Hippocampal formation (tissue), 2 donors: ENCODE measurements around the gene VIL1.

Source experiments
- DNase-seq, 2 donors: peaks; one replicate each; lab custom pipeline; 2025; lab: John Stamatoyannopoulos, UW

The VIL1 gene

GRCh38 chr2:218418717-218419458 is at the start of gene VIL1:
Gene VIL1, plus strand, starts transcription at chr2:218419123. Its CDS starts 4,656 bp downstream, at chr2:218423779.
- no peak for DNase-seq

GRCh38 chr2:218369330-218369729 is 49.6 kb upstream of the VIL1 start:
- no peak for DNase-seq

- DNase-seq: no peak
Observed at GRCh38 chr2:218370410-218371063, 48.4 kb upstream of the VIL1 start.

GRCh38 chr2:218371983-218372350 is 47.0 kb upstream of the VIL1 start:
- DNase-seq: no peak

- DNase-seq: no peak
Observed at GRCh38 chr2:218374795-218375194, 44.1 kb upstream of the VIL1 start.

GRCh38 chr2:218375212-218375611 is 43.7 kb upstream of the VIL1 start:
- DNase-seq: no peak

GRCh38 chr2:218378053-218378452 is 40.9 kb upstream of the VIL1 start:
- no peak for DNase-seq

- DNase-seq: peak; percentile 21 to 49
Observed at GRCh38 chr2:218381916-218382366, 37.0 kb upstream of the VIL1 start, which contains the start of gene SLC11A1. Gene SLC11A1, plus strand, starts transcription at chr2:218382273. Its CDS starts 96 bp downstream, at chr2:218382369.

- DNase-seq: no peak
Observed at GRCh38 chr2:218382785-218383184, 36.1 kb upstream of the VIL1 start.

- DNase-seq: no peak
Observed at GRCh38 chr2:218383892-218384519, 34.9 kb upstream of the VIL1 start.

GRCh38 chr2:218384975-218385374 is 33.9 kb upstream of the VIL1 start:
- no peak for DNase-seq

- DNase-seq: no peak
Observed at GRCh38 chr2:218386505-218387368, 32.2 kb upstream of the VIL1 start.

- no peak for DNase-seq
Observed at GRCh38 chr2:218387369-218388194, 31.3 kb upstream of the VIL1 start.

- no peak for DNase-seq
Observed at GRCh38 chr2:218389333-218390150, 29.4 kb upstream of the VIL1 start.

- no peak for DNase-seq
Observed at GRCh38 chr2:218391202-218391601, 27.7 kb upstream of the VIL1 start.

GRCh38 chr2:218392459-218392858 is 26.5 kb upstream of the VIL1 start:
- no peak for DNase-seq

- DNase-seq: no peak
Observed at GRCh38 chr2:218392891-218393462, 25.9 kb upstream of the VIL1 start.

- DNase-seq: no peak
Observed at GRCh38 chr2:218393750-218394290, 25.1 kb upstream of the VIL1 start.

GRCh38 chr2:218394298-218395089 is 24.4 kb upstream of the VIL1 start:
- DNase-seq: no peak
